Measurements from ENCODE around the gene PRG2. TPM values are rescaled to one million over a fixed set of nuclear protein-coding genes. Genes with fewer than 3 reads are reported as not detected.
"Not testable (repeated sequence)": the region's sequence is repeated elsewhere in the genome, so short reads cannot be mapped to it uniquely, and the experiment has no call there.

The PRG2 gene
- total RNA-seq, 4 donors from 2014 or later = 1.0 TPM; not detected in 3

DNA sequence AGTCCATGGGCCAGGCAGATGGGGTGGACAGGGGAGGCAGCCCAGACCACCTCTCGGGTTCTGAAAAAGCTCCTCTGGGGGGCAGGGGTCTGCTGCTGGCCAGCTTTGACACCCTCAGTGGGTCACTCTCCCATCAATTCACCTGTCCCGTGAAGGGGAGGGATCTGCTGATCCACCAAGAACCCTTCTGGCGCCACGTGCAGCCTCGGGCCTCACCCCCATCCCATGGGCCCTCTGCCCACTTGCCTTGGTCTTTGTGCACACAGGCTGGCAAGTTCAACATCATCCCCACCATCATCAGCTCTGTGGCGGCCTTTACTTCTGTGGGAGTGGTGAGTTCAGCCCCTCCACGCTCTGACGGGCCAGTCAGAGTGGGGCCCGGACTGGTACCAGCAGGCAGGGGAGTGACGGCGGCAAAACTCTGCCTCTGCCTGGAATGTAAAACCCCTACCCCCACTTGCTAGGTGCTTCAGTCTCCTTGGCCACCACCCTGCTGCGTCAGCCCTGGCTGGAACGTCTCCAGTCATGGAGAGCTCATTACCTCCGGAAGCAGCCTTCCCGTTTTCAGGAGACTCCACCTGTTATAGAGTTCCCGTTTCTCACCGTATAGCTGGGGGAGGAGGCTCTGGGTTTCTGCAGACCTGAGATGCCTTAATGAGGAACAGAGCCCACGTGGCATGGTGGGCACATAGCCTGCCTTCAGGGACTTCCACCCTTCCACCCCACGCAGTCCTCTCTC is 22.2 kb downstream of the PRG2 start:
- TF ChIP-seq, protein P1, sequence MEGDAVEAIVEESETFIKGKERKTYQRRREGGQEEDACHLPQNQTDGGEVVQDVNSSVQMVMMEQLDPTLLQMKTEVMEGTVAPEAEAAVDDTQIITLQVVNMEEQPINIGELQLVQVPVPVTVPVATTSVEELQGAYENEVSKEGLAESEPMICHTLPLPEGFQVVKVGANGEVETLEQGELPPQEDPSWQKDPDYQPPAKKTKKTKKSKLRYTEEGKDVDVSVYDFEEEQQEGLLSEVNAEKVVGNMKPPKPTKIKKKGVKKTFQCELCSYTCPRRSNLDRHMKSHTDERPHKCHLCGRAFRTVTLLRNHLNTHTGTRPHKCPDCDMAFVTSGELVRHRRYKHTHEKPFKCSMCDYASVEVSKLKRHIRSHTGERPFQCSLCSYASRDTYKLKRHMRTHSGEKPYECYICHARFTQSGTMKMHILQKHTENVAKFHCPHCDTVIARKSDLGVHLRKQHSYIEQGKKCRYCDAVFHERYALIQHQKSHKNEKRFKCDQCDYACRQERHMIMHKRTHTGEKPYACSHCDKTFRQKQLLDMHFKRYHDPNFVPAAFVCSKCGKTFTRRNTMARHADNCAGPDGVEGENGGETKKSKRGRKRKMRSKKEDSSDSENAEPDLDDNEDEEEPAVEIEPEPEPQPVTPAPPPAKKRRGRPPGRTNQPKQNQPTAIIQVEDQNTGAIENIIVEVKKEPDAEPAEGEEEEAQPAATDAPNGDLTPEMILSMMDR (IDR thresholded peaks at IDR 0.05) = no peak
- ATAC-seq (ENCODE audit: low FRiP score) (no peak), DNase-seq (ENCODE audit: low spot score) (no peak)

DNA sequence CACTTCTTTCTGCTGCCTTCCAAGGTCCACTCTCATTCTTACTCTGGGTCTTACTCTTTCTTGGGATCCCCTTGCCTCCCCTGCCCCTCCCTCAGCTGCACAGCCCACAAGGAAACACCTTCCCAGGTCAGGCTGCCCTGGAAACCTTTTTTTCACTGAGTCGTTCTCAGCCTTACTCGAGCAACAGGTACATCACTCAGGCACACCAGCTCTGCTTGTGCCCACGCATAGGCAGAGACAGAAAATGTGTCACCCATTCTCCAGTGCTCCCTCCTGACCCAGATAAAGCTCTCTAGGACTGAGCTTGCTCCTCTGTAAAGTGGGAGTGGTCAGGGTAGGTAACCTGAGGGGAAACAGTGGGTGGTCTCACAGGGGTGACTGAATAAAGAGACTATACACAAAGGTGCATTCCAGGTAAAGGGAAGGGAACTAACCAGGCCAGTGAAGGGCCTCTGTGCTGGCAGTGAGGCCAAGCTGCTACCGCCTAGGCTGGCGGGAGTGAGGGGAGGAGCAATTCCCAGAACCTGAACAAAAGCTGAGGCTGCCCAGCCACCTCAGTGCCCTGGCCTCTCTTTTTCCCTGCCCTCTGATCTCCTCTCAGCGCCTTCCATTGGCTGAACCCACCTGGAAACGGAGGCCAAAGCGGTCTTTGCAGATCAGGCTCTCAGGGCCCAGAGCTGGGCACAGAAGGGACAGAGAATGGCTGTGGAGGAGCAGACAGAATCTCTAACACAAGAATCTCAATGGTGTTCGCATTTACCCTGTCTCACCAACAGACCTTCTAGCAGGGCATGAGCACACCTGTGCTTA is 25.4 kb downstream of the PRG2 start:
- DNase-seq (ENCODE audit: low spot score) (no peak), ATAC-seq (ENCODE audit: low FRiP score) (no peak)
- TF ChIP-seq, protein P1 (IDR thresholded peaks at IDR 0.05) = no peak

- TF ChIP-seq, protein P1 (IDR thresholded peaks at IDR 0.05) = no peak
- DNase-seq (ENCODE audit: low spot score) (no peak), ATAC-seq (ENCODE audit: low FRiP score) (no peak)
These were observed 27.0 kb downstream of the PRG2 start for GRCh38 chr11:57363131-57364080.

GRCh38 chr11:57361926-57362325 is 28.5 kb downstream of the PRG2 start:
- TF ChIP-seq, protein P1 (IDR thresholded peaks at IDR 0.05) = no peak
- ATAC-seq (ENCODE audit: low FRiP score) = no peak
- DNase-seq (ENCODE audit: low spot score) = no peak

GRCh38 chr11:57361420-57361819 is 29.0 kb downstream of the PRG2 start:
- not testable (repeated sequence) for ATAC-seq (ENCODE audit: low FRiP score); DNase-seq (ENCODE audit: low spot score)

GRCh38 chr11:57360991-57361390 is 29.5 kb downstream of the PRG2 start:
- DNase-seq (ENCODE audit: low spot score) (no peak), ATAC-seq (ENCODE audit: low FRiP score) (no peak)
- TF ChIP-seq, protein P1 (IDR thresholded peaks at IDR 0.05) = no peak

Measured in omental fat pad (tissue), 4 donors.